ENCODE data around the gene GRIN2A. TPM values are rescaled to one million over a fixed set of nuclear protein-coding genes. Genes with fewer than 3 reads are reported as not detected.

Gene GRIN2A
- total and polyA plus RNA-seq, 2 donors (not counting 3 experiments of a cell fraction or from before 2014, with no cell fraction given): not detected

DNA sequence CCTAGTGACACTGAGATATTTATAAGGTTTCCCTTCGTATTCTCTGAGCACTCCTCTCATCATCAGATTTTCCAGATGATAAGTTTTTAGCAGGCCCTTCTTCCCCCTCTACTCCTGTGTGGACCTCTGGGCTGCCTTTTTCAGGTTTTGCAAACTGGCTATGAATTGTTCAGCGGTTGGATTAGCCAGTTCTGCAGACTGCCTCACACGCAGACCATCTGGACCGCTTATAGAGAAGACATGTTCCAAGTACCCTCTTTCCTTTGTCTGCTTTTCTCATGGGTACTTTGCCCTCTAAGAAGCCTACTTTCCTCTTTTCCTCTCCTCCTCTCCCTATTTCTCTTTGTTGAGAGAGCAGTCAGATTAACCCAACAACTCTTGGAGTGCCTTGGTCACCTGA lies 111.6 kb downstream of the GRIN2A start:
- DNase-seq (ENCODE audit: low read depth, low spot score) (no peak), FAIRE-seq (no peak)
- no TSS peak for BruUV-seq (replicated peaks)
- Histone ChIP-seq H3K79me2 (ENCODE audit: control insufficient read depth, insufficient read depth, low read length) (no peaks in the 10 kb centered on the region), H3K4me3 (replicated peaks in 1 of 3; ENCODE audit: insufficient read depth in 1 of 3, low read depth in 1 of 3, low read length in 3 of 3) (no peak overlapping the region), H3K4me2 (ENCODE audit: insufficient read depth, low read length) (no peak overlapping the region), H3K27me3 (ENCODE audit: control insufficient read depth in 2 of 2, insufficient read depth in 2 of 2, low read length in 2 of 2) (no peaks in the 10 kb centered on the region), H4K20me1 (replicated peaks; ENCODE audit: control insufficient read depth, extremely low read depth, insufficient read depth, low read length) (no peaks in the 10 kb centered on the region), H3K36me3 (ENCODE audit: control insufficient read depth in 2 of 2, extremely low read depth in 1 of 2, insufficient read depth in 2 of 2, low read length in 2 of 2) (no peaks in the 10 kb centered on the region), H3K9ac (replicated peaks; ENCODE audit: extremely low read depth, insufficient read depth, low read length) (no peak overlapping the region), H3K4me1 (ENCODE audit: control insufficient read depth, extremely low read depth, insufficient read depth, low read length) (no peaks in the 10 kb centered on the region), H3K9me1 (replicated peaks; ENCODE audit: control insufficient read depth, extremely low read depth, insufficient read depth, low read length) (no peaks in the 10 kb centered on the region), H3K9me3 (replicated peaks; ENCODE audit: control insufficient read depth, insufficient read depth, low read length) (no peaks in the 10 kb centered on the region), H3K27ac (ENCODE audit: insufficient read depth, low read depth, low read length) (no peak overlapping the region), H2AFZ (ENCODE audit: low read depth, low read length) (no peak overlapping the region)
- no peak for TF ChIP-seq FOS (IDR thresholded peaks at IDR 0.05; ENCODE audit: borderline replicate concordance, insufficient read depth, low read length)
- no peak for TF ChIP-seq GATA2 (IDR thresholded peaks at IDR 0.05; ENCODE audit: insufficient read depth, insufficient read length, low read depth, low read length)
- TF ChIP-seq, protein P1, sequence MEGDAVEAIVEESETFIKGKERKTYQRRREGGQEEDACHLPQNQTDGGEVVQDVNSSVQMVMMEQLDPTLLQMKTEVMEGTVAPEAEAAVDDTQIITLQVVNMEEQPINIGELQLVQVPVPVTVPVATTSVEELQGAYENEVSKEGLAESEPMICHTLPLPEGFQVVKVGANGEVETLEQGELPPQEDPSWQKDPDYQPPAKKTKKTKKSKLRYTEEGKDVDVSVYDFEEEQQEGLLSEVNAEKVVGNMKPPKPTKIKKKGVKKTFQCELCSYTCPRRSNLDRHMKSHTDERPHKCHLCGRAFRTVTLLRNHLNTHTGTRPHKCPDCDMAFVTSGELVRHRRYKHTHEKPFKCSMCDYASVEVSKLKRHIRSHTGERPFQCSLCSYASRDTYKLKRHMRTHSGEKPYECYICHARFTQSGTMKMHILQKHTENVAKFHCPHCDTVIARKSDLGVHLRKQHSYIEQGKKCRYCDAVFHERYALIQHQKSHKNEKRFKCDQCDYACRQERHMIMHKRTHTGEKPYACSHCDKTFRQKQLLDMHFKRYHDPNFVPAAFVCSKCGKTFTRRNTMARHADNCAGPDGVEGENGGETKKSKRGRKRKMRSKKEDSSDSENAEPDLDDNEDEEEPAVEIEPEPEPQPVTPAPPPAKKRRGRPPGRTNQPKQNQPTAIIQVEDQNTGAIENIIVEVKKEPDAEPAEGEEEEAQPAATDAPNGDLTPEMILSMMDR (IDR thresholded peaks at IDR 0.05; ENCODE audit: extremely low read depth in 1 of 2, insufficient read depth in 1 of 2, low read depth in 1 of 2, low read length in 2 of 2): no peak
- no peak for TF ChIP-seq EZH2 (IDR thresholded peaks at IDR 0.05; ENCODE audit: borderline replicate concordance, low read depth, low read length, severe bottlenecking)
- no peak for TF ChIP-seq POLR2AphosphoS5 (IDR thresholded peaks at IDR 0.05; ENCODE audit: insufficient read depth, low read depth, low read length)
- no peak for TF ChIP-seq MYC (IDR thresholded peaks at IDR 0.05; ENCODE audit: low read depth, low read length)
- TF ChIP-seq, protein P2, sequence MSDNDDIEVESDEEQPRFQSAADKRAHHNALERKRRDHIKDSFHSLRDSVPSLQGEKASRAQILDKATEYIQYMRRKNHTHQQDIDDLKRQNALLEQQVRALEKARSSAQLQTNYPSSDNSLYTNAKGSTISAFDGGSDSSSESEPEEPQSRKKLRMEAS (IDR thresholded peaks at IDR 0.05; ENCODE audit: insufficient read depth, insufficient read length): no peak
- no peak for TF ChIP-seq JUN (IDR thresholded peaks at IDR 0.05; ENCODE audit: borderline replicate concordance, insufficient read depth, insufficient read length, low read depth)
- TF ChIP-seq POLR2A (IDR thresholded peaks at IDR 0.05; ENCODE audit: low read depth, low read length): no peak
- dilution Hi-C loops (cut with MboI; ENCODE audit: extremely low pct_ligation_motif_present, low sequenced_read_pairs): no loop called here
- POLR2A ChIA-PET: no interaction called here
- CTCF ChIA-PET: no interaction called here
- intact Hi-C loops (cut with micrococcal nuclease): no loop called here
